GM18907 (cell line): ENCODE data around the gene TM9SF1.
"Not testable (repeated sequence)": the region's sequence is repeated elsewhere in the genome, so short reads cannot be mapped to it uniquely, and the experiment has no call there.

Experiments
- ATAC-seq: cut with Tn5 transposase; IDR thresholded peaks from one replicate; pipeline ENCODE4 v1.9.1; 2021; ENCODE audit warnings: mild to moderate bottlenecking, moderate library complexity; ENCODE audit not compliant: unreplicated experiment

The TM9SF1 gene

DNA sequence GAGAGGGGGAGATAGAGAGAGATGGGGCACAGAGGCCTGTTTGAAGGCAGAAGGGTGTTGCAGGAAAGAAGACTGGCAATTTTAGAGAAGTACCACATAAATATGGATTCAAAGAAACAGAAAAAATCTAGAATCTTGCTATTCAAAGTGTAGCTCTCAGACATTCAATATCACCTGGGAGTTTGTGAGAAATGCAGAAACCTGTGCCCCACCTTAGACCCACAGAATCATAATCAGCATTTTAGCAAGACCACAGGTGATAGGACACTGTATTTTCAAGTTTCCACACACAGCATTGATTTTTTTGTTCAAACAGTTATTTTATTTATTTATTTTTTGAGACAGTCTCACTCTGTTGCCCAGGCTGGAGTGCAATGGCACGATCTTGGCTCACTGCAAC is 33.7 kb upstream of the TM9SF1 start:
- ATAC-seq = no peak

DNA sequence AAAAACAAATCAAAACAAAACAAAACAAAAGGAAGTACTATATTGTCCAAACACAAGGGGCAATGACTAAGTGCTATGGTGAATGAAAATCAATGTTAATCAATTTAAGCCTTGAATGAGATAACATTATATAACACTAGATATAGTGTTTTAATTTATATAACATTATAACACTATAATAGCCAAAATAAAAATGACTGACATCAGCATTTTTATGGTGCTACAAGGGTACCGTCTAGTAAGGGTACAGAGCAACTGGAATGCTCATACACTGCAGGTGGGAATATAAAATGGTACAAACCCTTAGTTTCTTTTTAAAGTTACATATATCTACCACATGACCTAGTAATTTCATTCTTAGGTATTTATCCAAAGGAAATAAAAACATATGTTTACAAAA is 31.2 kb upstream of the TM9SF1 start:
- ATAC-seq = no peak

DNA sequence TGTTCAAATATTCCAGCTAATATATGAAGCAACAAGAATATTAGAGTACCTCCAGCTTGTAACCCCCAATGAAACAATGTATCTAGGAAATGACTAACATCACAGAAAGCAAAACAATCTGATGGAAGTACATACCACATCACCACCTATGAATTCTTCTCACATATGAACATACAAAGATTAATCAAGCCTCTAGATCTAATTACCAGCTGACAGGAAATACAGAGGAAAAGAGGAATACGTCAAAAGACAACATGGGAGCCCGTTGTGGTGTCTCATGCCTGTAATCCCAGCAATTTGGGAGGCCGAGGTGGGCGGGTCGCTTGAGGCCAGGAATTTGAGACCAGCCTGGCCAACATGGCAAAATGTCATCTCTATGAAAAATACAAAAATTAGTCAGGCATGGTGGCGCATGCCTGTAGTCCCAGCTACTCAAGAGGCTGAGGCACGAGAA is 29.4 kb upstream of the TM9SF1 start:
- ATAC-seq = no peak

DNA sequence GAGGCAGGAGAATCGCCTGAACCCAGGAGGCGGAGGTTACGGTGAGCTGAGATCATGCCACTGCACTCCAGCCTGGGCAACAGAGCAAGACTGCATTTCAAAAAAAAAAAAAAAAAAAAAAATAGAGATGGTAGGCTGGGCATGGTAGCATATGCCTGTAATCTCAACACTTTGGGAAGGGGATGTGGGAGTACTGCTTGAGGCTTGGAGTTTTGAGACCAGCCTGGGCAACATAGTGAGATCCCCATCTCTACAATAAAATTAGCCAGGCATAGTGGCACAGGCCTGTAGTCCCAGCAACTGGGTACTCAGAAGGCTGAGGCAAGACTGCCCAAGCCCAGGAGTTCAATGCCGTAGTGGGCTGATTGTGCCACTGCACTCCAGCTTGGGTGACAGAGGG is 27.7 kb upstream of the TM9SF1 start:
- not testable (repeated sequence) for ATAC-seq

DNA sequence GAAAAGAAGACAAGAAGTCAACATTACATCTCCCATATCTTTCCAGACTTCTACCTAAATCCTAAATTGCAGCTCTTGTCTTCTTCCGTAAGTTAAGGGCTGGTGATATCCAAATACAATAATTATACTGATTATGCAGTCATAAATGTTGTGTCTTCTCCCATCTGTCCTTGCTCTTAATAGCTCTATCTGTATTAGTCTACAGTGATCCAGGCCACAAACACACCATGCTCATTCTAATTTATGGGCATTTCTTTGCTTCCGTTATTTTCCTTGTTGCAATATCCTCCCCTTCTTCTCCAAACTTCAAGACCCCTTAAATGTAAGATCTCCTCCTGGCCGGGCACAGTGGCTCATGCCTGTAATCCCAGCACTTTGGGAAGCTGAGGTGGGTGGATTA is 24.3 kb upstream of the TM9SF1 start:
- no peak for ATAC-seq

DNA sequence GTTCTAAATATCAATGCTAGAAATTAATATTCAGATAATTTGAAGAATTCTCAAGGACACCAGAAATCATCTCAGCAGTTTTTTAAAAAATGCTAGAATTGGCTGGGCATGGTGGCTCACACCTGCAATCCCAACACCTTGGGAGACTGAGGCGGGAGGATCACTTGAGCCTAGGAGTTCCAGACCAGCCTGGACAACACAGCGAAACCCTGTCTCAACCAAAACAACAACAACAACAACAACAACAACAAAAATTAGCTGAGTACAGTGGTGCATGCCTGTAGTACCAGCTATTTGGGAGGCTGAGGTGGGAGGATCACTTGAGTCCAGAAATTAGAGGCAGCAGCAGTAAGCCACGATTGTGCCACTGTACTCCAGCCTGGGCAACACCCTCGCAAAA is 23.8 kb upstream of the TM9SF1 start:
- no peak for ATAC-seq

DNA sequence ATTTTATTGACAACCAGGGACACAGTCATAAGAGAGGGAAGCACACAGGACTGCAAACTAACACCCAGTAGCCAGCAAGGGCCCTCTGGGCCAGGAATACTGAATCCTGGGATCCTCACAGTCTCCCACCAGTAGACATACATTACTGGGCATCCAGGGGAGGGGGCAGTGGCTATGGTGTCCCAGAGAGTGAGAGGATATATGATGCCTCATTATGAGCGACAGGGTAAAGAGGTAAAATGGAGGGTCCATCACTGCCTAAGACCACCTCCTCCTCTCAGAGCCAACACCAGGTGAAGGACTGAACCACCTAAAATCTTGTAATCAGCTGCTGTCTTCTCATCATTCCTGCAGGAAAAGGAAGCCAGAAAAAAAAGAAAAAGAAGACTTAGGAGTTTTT is 21.6 kb upstream of the TM9SF1 start:
- ATAC-seq = not testable (repeated sequence)

DNA sequence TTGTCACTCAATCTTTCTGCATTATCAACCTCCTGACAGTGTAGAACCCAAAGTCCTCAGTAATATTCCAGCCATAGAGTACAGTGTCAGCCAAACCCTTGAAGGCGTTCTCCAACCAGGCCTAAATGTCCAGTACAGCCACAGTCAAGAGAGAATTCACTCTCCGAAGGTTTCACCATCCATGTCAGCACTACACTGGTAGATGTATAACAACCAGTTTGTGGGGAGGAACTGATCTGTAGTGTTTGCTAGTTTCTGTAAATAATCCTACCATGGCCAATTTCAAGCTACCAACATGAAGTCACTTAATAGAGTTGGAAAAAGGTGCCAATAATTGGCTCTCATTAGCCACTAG is 21.1 kb upstream of the TM9SF1 start:
- no peak for ATAC-seq

DNA sequence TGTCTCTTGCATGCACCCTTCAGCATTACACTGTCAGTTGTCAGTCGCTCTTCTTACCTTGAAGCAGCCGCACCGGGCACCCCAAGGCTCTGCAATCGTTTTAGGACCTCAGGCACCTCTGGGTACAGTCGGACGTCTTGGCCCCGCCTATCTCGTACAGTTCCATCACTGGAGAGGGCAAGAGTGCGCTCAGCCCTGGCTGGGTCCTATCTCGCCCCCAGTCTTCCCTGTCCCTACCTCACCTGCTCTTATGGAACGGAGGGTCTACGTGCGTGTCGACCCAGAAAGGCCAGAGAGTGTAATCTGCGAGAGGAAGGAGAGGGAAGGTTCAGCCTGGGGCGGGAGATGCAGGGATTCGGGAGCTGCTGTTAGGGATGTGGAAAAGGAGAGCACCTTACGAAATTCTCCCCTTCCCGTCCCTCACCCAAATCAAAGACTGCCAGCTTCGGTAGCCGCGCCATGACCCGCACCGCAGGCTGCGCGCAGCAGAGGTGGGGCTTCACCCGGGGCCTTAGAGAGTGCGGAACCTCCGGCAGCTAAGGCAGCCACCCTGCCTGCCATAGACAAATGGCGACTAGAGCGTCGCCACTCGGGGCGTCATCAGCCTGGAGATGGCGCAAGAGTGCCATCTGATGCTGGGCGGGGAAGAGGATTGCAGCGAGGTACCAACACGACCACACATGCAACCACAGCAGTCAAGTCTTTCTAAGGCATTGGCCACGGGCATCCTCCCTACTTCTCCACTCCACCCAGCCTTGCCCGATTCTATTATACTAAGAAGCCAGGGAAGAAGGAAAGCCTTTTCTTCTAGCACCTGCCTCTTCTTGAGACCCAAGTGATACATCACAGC is 20.5 kb upstream of the TM9SF1 start, which contains the start of gene MDP1:
TSS of gene MDP1 (minus strand) at position 572 of the 850 bp plus-strand sequence. CDS start at position 461, 111 bp downstream.
- peak; percentile 66 for ATAC-seq

DNA sequence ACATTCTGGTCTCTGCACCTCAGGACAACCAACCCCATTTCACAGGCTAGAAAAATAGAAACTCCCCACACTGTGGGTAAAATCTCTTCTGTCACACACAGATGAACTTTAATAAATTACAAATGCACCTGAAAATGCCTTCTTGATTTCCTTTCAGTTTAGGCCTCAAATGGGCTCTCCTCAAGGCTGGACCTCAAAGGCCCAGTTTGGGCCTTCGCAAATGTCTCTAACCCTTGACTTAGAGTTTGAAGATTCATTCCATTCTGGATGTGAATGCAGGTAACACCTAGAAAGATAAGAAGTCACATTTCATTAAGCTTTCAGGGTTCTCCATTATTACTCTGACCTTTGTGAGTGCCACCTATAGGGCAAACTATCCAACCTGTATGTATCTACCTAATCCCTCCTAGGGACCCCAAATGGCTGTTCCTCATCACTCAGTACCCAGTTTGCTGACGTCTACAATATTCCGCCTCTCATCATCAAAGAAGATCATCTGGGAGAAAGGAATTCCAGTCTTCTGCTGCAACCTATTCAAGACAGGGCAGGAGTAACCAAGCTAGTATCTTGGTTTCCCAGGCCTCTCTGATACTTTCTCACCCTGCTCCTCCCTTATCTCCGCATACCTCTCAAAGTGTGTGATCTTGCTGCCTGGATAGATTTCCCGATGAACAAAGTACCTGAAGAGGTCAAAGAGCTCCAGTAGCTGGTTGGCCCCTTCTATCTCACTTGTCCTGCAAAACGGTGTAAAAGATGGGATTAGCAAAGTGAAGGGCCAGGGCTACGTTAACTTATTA is 18.8 kb upstream of the TM9SF1 start:
- ATAC-seq = no peak

DNA sequence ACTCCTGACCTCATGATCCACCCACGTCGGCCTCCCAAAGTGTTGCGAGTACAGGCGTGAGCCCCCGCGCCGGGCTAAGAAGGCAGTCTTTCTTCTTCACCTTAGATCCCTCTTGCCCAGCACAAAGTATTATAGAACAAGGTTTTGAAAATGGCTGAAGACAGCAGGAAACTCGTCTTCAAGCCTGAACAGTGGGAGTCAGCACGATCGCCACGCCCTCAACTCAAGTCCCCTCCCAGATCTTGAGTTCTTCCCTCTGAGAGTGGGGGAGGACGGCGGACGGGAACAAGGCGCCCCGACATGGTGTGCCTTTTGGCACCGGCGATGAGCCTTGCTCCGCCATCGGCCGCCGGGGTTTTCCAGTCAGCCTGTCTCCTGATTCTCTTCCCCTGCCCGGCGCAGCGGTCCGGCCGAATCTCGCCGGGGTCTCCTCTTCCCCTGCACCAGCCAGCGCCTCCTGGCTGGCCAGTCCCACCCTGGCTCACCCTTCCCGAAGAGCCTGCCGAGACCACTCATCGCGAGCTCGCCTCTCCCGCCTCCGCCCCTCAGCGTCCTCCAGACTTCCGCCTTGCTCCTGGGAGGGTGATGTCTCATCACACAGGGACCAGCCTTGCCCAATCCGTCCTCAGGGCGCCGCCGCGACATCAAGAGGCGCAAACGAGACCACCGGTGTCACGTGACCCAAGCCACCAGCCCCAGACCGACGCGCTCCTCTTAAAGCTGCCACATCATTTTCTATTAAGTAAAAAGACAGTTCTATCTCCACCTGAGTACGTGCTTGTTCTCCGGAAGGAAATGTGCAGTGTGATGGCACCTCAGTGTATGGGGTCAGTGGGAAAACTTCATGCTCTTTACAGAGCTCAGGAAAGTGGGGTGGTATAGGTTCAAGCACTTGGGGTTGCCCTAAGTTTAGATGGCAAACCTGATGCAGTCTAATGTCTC is 18.0 kb upstream of the TM9SF1 start, which contains the start of gene CHMP4A:
TSS of gene CHMP4A (minus strand) at position 565 of the 942 bp plus-strand sequence. CDS start at position 516, 49 bp downstream.
- ATAC-seq = peak; percentile 86

DNA sequence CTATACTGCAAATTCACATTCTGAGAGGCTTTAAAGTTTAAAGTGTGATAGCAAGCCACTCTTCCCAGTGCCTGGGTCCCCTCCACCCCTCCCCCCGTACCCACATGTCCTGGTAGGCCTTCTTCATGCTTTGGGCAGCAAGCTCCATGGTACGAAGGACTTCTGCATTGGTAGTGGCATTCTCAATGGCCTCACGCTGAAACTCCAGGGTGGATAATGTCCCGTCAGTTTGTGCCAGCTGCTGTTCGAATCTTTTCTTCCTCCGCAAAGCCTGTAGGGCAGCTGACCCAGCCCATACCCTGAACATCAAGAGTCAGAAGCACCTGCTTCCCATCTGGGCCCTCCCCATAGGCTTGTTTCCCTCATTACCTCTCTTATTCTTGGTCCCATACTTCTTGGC is 16.1 kb upstream of the TM9SF1 start:
- no peak for ATAC-seq

DNA sequence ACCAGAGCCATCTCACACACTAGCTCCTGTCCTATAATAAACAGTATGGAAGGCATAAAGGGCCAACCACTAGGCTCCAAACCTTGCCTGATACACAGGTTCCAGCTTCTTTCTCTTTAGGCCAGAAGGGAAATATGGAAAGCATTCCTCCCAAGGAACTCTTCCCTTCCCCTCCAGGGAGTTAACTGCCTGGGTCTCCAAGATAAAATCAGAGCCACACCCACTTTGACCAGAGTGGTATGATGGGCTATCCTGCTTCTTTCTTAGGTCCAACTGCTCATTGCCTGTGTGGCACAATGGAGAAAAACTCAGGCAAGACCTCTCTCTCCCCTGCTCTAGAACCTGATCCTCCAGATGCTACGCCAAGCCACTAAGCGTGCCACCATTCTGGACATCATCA is 12.4 kb upstream of the TM9SF1 start:
- ATAC-seq = no peak

DNA sequence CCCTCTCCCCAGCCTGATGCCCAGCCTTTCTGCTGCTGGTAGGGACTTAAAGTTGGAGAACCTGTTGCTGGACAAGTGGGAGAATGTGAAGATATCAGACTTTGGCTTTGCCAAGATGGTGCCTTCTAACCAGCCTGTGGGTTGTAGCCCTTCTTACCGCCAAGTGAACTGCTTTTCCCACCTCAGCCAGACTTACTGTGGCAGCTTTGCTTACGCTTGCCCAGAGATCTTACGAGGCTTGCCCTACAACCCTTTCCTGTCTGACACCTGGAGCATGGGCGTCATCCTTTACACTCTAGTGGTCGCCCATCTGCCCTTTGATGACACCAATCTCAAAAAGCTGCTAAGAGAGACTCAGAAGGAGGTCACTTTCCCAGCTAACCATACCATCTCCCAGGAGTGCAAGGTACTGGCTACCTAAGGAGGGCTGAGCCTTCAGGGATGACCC is 11.9 kb upstream of the TM9SF1 start:
- ATAC-seq = no peak

DNA sequence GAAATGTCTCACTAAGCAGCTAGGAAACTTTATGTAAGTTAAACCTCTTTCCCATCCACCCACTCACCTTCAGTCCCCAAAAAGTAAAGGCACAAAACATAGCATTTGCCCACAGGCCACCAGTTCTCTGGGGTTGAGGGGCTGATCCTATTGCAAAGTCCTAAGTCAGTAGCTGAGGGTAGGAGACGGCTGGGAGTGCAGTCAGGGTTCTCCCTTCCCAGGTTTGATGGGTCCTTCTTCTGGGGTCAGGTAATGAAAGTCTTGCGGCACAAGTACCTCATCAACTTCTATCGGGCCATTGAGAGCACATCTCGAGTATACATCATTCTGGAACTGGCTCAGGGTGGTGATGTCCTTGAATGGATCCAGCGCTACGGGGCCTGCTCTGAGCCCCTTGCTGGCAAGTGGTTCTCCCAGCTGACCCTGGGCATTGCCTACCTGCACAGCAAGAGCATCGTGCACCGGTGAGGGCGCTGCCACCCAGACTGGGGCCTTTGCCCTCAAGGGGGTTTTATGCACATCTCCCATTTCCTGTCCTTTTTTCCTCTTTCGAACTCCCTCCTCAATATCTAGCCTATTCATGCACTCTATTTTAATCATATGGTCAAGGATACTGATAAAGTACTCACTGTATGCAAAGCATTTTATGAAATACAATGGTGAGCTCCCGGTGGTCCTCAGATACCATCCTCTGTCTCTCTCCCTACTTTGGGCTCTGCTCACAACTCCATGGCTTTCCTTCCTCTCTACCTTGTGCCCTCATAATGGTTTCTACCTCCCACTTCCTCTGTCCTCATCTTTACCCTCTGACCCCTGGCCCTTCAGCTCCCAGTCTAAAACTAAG is 11.2 kb upstream of the TM9SF1 start:
- ATAC-seq = no peak

DNA sequence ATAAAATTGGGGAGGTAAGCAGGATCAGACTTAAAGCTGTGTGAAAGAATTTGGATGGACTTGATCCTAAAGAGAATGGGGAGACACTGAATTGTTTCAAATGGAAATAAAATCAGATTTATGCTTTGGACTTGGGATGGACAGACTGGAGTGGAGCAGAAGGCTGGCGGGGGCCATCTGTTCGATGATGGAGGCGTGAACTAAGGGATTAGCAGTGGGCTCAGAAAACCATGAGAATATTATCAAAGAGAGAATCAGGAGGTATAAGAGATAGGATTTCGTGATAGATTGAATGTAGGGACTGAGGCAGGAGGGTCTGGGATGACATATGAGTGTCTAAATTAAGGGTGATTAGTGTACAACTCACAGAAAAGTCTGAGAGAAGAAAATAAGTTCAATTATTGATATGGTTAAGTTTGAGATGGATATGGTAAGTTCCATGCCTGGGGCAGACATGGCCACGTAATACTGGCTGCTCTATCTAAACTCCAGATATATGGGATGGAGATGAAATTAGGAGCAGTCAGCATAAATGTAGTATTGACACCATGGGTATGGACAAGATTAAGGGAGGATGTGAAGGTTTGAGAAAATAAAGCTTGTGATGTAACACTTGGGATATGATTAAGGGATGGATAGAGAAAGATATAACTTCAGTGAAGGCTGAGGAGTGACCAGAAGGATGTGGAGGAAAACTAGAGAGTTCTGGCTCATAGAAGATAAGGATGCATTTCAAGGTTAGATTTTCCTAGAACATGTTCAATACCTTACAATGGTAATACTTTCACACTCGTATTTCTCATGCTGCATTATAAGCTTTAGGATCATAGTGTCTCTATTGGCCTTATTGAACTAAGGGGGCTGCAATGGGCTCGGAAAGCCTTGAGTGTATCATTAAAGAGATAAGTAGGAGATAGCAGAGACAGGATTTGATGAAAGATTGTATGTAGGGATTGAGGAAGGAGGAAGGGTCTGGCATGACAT is 9.2 kb upstream of the TM9SF1 start:
- ATAC-seq = no peak

DNA sequence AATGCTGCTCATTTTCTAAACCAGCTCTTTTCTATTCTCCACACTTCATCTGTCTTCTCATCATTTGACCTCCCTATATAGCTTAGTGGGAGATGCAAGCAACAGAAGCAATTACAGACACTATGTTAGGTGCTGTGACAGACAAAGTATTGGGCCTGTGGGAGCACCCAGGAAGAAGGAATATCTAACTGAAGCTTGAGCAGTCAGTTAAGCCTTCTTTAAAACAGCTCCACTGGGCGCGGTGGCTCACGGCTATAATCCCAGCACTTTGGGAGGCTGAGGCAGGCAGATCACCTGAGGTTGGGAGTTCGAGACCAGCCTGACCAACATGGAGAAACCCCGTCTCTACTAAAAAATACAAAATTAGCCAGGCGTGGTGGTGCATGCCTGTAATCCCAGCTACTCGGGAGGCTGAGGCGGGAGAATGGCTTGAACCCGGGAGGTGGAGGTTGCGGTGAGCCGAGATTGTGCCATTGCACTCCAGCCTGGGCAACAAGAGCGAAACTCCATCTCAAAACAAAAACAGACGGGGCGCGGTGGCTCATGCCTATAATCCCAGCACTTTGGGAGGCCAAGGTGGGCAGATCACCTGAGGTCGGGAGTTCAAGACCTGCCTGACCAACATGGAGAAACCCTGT is 8.1 kb upstream of the TM9SF1 start:
- not testable (repeated sequence) for ATAC-seq

DNA sequence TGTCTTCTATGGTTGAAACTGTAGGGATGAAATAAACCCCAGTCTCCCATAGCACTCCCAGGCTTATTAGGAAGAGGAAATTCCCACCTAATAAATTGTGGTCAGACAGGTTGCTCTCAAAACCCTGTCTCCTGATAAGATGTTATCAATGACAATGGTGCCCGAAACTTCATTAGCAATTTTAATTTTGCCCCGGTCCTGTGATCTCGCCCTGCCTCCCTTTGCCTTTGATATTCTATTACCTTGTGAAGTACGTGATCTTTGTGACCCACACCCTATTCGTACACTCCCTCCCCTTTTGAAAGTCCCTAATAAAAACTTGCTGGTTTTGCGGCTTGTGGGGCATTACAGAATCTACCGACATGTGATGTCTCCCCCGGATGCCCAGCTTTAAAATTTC is 7.3 kb upstream of the TM9SF1 start:
- ATAC-seq = not testable (repeated sequence)
